Fibroblast of lung (primary cell): ENCODE measurements around the gene AFAP1. TPM values are rescaled to one million over a fixed set of nuclear protein-coding genes. Genes with fewer than 3 reads are reported as not detected.

Experiments used
- DNase-seq, 2 donors: peaks; one replicate each; pipeline versions ENCODE4 v3.0.0 to v3.0.0-alpha.2; 2010; ENCODE audit warnings: low read depth in 2 of 2
- H2AFZ ChIP-seq: 2 replicates; pipeline ENCODE4 v1.5.1; 2012; ENCODE audit warnings: low read length, control low read depth, inconsistent platforms
- H3K27ac ChIP-seq: 2 replicates; pipeline ENCODE4 v1.5.1; 2011; ENCODE audit warnings: low read length, control low read depth; ENCODE audit not compliant: insufficient read depth
- H3K27me3 ChIP-seq: 2 replicates; pipeline ENCODE4 v1.5.1; 2011; ENCODE audit warnings: mild to moderate bottlenecking, low read length; ENCODE audit not compliant: control insufficient read depth, insufficient read depth
- H3K36me3 ChIP-seq: 2 replicates; pipeline ENCODE4 v1.5.1; 2011; ENCODE audit warnings: low read length; ENCODE audit not compliant: control insufficient read depth, insufficient read depth
- H3K4me1 ChIP-seq: 2 replicates; pipeline ENCODE4 v1.5.1; 2011; ENCODE audit warnings: low read length; ENCODE audit not compliant: control insufficient read depth, insufficient read depth; ENCODE audit errors: extremely low read depth
- H3K4me2 ChIP-seq: 2 replicates; pipeline ENCODE4 v1.5.1; 2011; ENCODE audit warnings: low read length, control low read depth; ENCODE audit not compliant: insufficient read depth; ENCODE audit errors: extremely low read depth
- H3K4me3 ChIP-seq, 4 experiments: fragments of 200-600 bp in 1 of 4; sonication (generic) in 1 of 4; replicated peaks in 1 of 4; 2 replicates each; pipeline ENCODE4 v1.5.1; 2011 to 2016; ENCODE audit warnings: low read length in 4 of 4, low read depth in 3 of 4, mild to moderate bottlenecking in 3 of 4, control low read depth in 2 of 4, inconsistent platforms in 1 of 4, mixed read lengths in 1 of 4; ENCODE audit not compliant: insufficient read depth in 1 of 4; ENCODE audit errors: control extremely low read depth in 1 of 4
- H3K79me2 ChIP-seq: 2 replicates; pipeline ENCODE4 v1.5.1; 2012; ENCODE audit warnings: mild to moderate bottlenecking, low read length, inconsistent platforms; ENCODE audit not compliant: control insufficient read depth, insufficient read depth
- H3K9ac ChIP-seq: 2 replicates; pipeline ENCODE4 v1.5.1; 2011; ENCODE audit warnings: mild to moderate bottlenecking, low read length, control low read depth; ENCODE audit not compliant: insufficient read depth
- H3K9me3 ChIP-seq: 2 replicates; pipeline ENCODE4 v1.5.1; 2012; ENCODE audit warnings: low read depth, low read length; ENCODE audit not compliant: control insufficient read depth, insufficient read depth
- H4K20me1 ChIP-seq: 2 replicates; pipeline ENCODE4 v1.5.1; 2011; ENCODE audit warnings: low read length; ENCODE audit not compliant: control insufficient read depth, insufficient read depth; ENCODE audit errors: extremely low read depth
- EZH2 ChIP-seq: IDR thresholded peaks from 2 replicates; pipeline ENCODE4 v1.5.1; 2012; ENCODE audit warnings: low read length, control low read depth, mild to moderate bottlenecking; ENCODE audit errors: missing control alignments
- polyA plus RNA-seq, 2 donors: library from polyadenylated mRNA; depleted of rRNA in 1 of 2; stranded (reverse) in 1 of 2; unstranded in 1 of 2; fragments of >200 nt; gene quantifications; 2 replicates each; pipeline ENCODE4 v1.2.1, GENCODE V29; 2011 to 2012; ENCODE audit warnings: missing spikeins in 1 of 2
- total RNA-seq: library from RNA; depleted of rRNA; stranded (reverse); fragments of >200 nt; gene quantifications from 2 replicates; pipeline ENCODE4 v1.2.1, GENCODE V29; 2014
- TF ChIP-seq, protein P1 (sequence below), 2 donors: IDR thresholded peaks in 1 of 2; conservative IDR thresholded peaks in 1 of 2; 1 replicate in 1 of 2; 2 replicates in 1 of 2; pipeline ENCODE4 v1.5.1; 2011 to 2012; ENCODE audit warnings: low read length in 2 of 2, control low read depth in 1 of 2, inconsistent platforms in 1 of 2, low read depth in 1 of 2, mild to moderate bottlenecking in 1 of 2

The AFAP1 gene
- total and polyA plus RNA-seq, 2 donors (not counting 1 experiment from before 2014, with no cell fraction given) = 21.8 to 30.1 TPM

DNA sequence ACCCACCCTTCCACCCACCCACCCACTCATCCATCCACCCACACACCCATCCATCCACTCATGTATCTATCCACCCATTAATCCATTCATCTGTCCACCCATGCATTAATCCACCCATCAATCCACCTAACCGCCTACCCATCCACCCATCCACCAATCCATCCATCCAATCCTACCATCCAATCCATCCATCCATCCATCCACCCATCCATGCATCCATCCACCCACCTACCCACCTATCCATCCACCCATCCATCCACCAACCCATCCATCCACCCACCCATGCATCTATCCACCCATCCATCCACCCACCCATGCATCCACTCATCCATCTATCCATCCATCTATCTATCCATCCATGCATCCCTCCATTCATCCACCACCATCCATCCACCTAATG, 34.8 kb upstream of the AFAP1 start:
- no peak overlapping the region for H3K4me3 ChIP-seq
- H3K36me3 ChIP-seq = no peaks in the 10 kb centered on the region
- TF ChIP-seq, protein P1, sequence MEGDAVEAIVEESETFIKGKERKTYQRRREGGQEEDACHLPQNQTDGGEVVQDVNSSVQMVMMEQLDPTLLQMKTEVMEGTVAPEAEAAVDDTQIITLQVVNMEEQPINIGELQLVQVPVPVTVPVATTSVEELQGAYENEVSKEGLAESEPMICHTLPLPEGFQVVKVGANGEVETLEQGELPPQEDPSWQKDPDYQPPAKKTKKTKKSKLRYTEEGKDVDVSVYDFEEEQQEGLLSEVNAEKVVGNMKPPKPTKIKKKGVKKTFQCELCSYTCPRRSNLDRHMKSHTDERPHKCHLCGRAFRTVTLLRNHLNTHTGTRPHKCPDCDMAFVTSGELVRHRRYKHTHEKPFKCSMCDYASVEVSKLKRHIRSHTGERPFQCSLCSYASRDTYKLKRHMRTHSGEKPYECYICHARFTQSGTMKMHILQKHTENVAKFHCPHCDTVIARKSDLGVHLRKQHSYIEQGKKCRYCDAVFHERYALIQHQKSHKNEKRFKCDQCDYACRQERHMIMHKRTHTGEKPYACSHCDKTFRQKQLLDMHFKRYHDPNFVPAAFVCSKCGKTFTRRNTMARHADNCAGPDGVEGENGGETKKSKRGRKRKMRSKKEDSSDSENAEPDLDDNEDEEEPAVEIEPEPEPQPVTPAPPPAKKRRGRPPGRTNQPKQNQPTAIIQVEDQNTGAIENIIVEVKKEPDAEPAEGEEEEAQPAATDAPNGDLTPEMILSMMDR (conservative IDR thresholded peaks at IDR 0.05 in 1 of 2, IDR thresholded peaks at IDR 0.05 in 1 of 2; ENCODE audit: low read depth in 1 of 2, low read length in 2 of 2) = no peak
- TF ChIP-seq EZH2 = no peak
- no peaks in the 10 kb centered on the region for H4K20me1 ChIP-seq
- H3K27ac ChIP-seq = no peak overlapping the region
- H3K9me3 ChIP-seq = no peaks in the 10 kb centered on the region
- peaks cover 11% of the 10 kb centered on the region for H3K4me1 ChIP-seq
- H2AFZ ChIP-seq = no peak overlapping the region
- no peak for DNase-seq
- H3K79me2 ChIP-seq = no peaks in the 10 kb centered on the region
- H3K9ac ChIP-seq = no peak overlapping the region
- H3K4me2 ChIP-seq = no peak overlapping the region
- H3K27me3 ChIP-seq = no peaks in the 10 kb centered on the region

DNA sequence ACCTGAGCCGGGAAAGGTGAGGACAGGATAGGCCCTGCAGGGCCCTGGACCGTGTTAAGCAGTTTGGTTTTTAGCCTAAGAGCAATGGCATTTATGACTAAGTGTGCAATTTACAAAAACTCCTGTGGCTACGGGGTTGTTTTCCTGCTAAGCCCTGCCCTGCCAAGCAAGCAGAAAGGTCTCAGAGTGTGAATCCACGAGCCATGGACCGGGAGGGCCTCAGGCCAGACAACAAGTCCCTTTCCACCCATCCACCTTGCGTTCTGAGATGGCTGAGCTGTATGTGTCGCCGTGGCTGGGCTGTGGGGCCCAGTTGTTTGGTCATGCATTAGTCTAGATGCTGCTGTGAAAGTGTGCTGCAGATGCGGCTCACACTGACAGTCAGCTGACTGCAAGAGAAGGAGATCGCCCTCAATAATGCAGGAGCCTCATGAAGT, 33.9 kb upstream of the AFAP1 start:
- Histone ChIP-seq H3K4me1 (peaks cover 16% of the 10 kb centered on the region), H3K9me3 (no peaks in the 10 kb centered on the region), H3K36me3 (no peaks in the 10 kb centered on the region), H3K4me2 (no peak overlapping the region), H3K79me2 (no peaks in the 10 kb centered on the region), H3K4me3 (no peak overlapping the region), H3K9ac (no peak overlapping the region), H3K27me3 (no peaks in the 10 kb centered on the region), H3K27ac (no peak overlapping the region), H2AFZ (no peak overlapping the region), H4K20me1 (no peaks in the 10 kb centered on the region)
- DNase-seq = peak; percentile 56 to 87
- no peak for TF ChIP-seq EZH2
- TF ChIP-seq, protein P1 (conservative IDR thresholded peaks at IDR 0.05 in 1 of 2, IDR thresholded peaks at IDR 0.05 in 1 of 2; ENCODE audit: low read depth in 1 of 2, low read length in 2 of 2) = no peak

DNA sequence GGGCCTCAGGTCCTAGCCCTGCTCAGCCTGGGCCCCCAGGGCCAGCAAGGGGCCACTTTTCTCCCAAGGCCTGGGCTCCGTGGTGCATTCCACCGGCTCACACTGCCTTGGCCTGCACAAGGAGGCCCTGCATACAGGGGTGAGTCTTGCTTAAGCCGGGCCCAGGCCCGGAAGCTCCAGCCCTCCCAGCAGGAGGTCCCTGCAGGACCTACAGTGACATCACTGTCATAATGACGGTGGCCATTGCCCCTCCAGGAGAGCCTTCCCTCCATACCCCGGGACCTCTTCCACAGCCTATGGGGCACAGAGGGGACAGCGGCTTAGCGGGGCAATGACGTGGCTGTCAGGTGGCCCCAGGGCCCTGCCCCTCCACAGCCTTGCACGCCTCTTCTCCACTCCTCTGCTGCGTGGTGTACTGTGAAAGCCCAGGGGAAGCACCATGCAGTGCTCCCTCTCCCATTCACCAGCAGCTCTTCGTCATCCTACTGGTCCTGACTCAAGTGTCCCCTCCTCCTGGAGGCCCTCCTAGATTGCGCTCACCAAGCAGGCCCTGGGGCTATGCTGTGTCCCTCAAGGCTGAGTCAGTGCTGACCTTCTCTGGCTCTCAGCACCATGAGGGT, 32.3 kb upstream of the AFAP1 start:
- Histone ChIP-seq H4K20me1 (no peaks in the 10 kb centered on the region), H3K9ac (no peak overlapping the region), H3K4me3 (no peak overlapping the region), H3K4me1 (peaks cover 20% of the 10 kb centered on the region), H3K4me2 (no peak overlapping the region), H3K27ac (no peak overlapping the region), H3K27me3 (no peaks in the 10 kb centered on the region), H3K9me3 (no peaks in the 10 kb centered on the region), H3K79me2 (no peaks in the 10 kb centered on the region), H2AFZ (no peak overlapping the region), H3K36me3 (no peaks in the 10 kb centered on the region)
- no peak for DNase-seq
- TF ChIP-seq, protein P1 (conservative IDR thresholded peaks at IDR 0.05 in 1 of 2, IDR thresholded peaks at IDR 0.05 in 1 of 2; ENCODE audit: low read depth in 1 of 2, low read length in 2 of 2) = no peak
- TF ChIP-seq EZH2 = no peak
